Measurements from ENCODE around the gene RHBDD1. TPM values are rescaled to one million over a fixed set of nuclear protein-coding genes. Genes with fewer than 3 reads are reported as not detected.

Gene RHBDD1
- total RNA-seq, 2 experiments from 2014 or later, result 33.1 to 44.9 TPM

DNA sequence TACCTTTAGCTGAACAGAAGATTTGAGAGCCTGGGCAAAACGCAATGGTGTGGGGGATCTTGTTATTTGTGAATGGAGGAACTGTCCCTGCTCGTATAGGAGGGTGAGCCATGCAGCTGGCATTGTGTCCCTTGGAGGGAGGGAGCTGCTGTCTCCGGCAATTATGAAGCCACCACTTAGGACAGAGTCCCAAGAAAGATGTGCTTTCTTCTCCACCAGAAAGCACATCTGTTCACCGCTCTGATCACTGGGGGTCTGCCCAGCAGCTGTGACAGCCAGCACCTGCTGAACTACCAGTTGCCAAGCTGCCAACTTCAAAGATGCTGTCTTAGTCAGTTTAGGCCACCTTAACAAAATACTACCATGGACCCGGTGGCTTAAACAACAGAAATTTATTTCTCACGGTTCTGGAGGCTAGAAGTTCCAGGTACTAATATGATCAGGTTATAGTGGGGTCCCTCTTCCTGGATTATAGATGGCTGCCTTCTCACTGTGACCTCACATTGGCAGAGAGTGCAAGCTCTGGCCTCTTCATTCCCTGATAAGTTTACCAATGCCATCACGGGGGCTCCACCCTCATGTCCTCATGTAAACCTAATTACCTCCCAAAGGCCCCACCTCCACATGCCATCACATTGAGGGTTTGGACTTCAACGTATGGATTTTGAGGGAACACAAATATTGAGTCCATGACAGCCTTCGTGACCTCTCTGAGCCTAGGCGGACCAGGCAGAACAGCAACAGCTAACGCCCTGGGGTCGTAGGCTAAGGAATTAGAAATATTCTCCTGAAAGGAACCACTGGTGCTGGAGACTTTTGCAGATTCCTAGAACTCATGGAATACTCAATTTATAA lies 148.3 kb downstream of the RHBDD1 start:
- Mint-ChIP-seq H3K27me3 (no peaks in the 10 kb centered on the region), H3K4me1 (peaks cover 28% of the 10 kb centered on the region), H3K9me3 (no peaks in the 10 kb centered on the region), H3K36me3 (no peaks in the 10 kb centered on the region), H3K4me3 (no peak overlapping the region), H3K27ac (peak overlapping the region; percentile 82)
- ATAC-seq (ENCODE audit: low read depth) (peak; percentile 21), DNase-seq (no peak)
- POLR2A ChIA-PET, result interaction anchor here (1.0 to 3.2 kb wide), 3 partner anchors 145 to 184 kb away, joined by 3 to 15 read pairs (median 4); partner anchors contain the start of genes IRS1 and RHBDD1

DNA sequence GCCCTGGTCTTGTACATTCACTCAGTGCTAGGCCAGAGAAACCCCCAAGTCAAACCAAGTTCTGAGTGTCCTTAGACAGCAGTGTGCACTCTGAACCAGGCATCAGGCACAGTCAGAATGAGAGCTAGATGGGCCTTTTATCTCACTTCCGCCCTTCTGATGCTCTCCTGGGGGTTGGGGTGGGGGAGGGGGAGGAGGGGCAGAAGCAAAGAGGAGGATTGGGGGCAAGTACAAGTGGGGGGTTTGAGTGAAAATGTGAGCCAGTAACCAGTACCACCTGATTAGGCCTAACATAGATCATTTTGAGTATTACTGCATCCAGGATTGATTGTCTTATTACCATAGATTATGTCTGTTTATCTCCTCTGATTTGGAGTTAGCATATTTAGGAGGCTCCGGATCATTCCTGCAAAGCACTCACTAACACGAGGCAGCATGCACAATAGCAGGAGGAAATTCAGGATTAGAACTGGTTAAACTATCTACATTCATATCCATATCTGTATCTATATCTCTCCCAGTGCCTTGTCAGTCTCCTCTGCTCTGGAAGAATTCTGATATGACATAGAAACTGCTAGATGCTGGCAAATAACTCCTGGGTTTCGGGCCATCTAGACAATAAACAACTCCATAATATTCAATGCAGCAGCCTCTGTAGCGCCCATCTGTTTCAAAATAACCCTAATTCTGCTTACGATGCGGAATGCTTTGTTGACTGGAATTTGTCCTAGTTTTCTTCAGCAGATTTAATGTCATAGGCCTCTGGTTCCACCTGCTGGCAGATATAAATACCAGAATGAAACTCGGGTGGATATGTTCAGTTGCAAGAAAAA lies 149.1 kb downstream of the RHBDD1 start:
- Mint-ChIP-seq H3K36me3 (no peaks in the 10 kb centered on the region), H3K4me1 (peaks cover 28% of the 10 kb centered on the region), H3K27ac (peak overlapping the region; percentile 82), H3K4me3 (no peak overlapping the region), H3K27me3 (no peaks in the 10 kb centered on the region), H3K9me3 (no peaks in the 10 kb centered on the region)
- peak; percentile 96 for ATAC-seq (ENCODE audit: low read depth)
- POLR2A ChIA-PET, result interaction anchor here (1.0 to 3.2 kb wide), 4 partner anchors 146 to 186 kb away, joined by 3 to 15 read pairs (median 4); partner anchors contain the start of genes IRS1 and RHBDD1
- no peak for DNase-seq

DNA sequence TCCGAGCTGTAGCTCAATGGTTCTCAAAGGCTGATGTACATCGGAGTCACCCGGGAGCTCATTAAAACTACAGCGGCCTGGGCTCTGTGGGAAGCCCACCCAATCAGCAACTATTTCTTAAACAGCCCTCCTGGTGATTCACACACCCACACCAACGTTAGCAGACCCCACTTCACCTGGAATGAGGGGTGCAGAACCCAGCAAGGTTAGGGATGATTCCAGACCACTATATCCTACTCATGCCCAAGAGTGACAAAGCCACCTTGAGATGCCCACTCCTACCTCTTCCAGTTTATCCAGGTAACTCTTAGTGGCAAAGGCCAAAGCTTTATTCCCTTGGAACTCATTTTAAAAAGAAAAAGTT lies 149.7 kb downstream of the RHBDD1 start:
- no peaks in the 10 kb centered on the region for H3K27me3 Mint-ChIP-seq
- POLR2A ChIA-PET, result interaction anchor here (1.3 kb wide), 1 partner anchor 187 kb away, joined by 3 read pairs; no protein-coding TSS in a partner anchor
- H3K4me1 Mint-ChIP-seq, result peaks cover 28% of the 10 kb centered on the region
- H3K4me3 Mint-ChIP-seq, result no peak overlapping the region
- H3K36me3 Mint-ChIP-seq, result no peaks in the 10 kb centered on the region
- ATAC-seq (ENCODE audit: low read depth), result no peak
- H3K27ac Mint-ChIP-seq, result no peak overlapping the region
- no peak for DNase-seq
- no peaks in the 10 kb centered on the region for H3K9me3 Mint-ChIP-seq

DNA sequence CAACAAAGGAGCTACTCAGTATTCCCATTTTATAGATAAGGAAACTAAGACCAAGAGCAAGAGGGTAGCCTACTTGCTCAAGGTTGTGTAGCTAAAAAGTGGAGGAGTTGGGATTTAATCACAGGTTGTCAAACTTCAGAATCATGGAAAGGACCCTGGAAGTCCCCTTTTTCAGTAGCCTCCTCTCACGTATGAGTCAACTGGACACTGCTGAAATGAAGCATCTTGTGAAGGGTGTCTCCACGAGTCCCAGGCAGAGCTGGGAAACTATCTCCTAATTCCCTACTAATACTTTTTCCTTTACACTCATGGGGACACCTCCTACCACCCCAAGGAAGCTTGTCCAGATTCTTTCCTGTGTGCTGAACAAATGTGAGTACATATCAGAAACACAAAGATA lies 155.8 kb downstream of the RHBDD1 start:
- no peaks in the 10 kb centered on the region for H3K9me3 Mint-ChIP-seq
- DNase-seq (no peak), ATAC-seq (ENCODE audit: low read depth) (no peak)
- no peaks in the 10 kb centered on the region for H3K4me1 Mint-ChIP-seq
- H3K27ac Mint-ChIP-seq, result no peak overlapping the region
- no peak overlapping the region for H3K4me3 Mint-ChIP-seq
- POLR2A ChIA-PET, result no interaction called here
- peaks cover 12% of the 10 kb centered on the region for H3K36me3 Mint-ChIP-seq
- no peaks in the 10 kb centered on the region for H3K27me3 Mint-ChIP-seq

DNA sequence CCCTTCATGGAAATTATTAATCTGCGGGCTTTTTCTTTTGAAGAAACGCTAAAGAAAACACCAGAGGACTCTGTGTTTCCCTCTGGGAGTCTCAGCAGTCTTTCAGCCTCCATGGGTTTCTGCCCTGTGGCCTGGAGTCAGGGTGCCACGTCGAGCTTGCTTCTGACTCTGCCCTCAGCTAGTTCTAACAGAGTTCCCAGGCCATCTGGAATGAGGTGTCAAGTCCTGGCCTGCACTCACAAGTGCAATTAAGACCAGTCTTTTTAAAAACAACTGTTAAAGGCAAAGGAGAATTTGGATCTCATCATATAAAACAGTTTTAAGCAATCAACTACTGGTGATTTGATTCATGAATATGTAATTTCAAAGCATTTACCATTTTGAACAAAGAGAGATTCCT lies 157.3 kb downstream of the RHBDD1 start:
- ATAC-seq (ENCODE audit: low read depth), result no peak
- Mint-ChIP-seq H3K9me3 (no peaks in the 10 kb centered on the region), H3K36me3 (peaks cover 12% of the 10 kb centered on the region)

DNA sequence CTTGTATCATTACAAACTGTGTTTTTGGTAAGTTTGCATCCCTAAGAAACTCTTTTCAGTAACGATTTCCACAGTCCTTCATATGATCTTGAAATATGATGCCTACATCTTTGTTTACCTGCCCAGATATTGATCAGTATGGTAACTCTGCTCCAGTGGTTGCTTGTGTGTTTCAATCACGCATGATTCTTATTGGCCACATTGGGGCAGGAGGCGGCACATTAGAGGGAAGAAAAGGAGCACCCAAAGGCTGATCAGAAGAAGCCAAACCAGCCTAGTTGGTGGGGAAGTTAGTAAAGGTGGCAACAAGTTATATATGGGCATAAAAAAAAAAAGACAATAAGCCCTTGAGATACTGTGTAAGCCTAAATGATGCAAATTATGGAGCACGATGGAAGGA lies 158.9 kb downstream of the RHBDD1 start:
- peaks cover 17% of the 10 kb centered on the region for H3K36me3 Mint-ChIP-seq
- H3K27ac Mint-ChIP-seq, result no peak overlapping the region
- no peak overlapping the region for H3K4me3 Mint-ChIP-seq
- no peaks in the 10 kb centered on the region for H3K4me1 Mint-ChIP-seq
- POLR2A ChIA-PET, result no interaction called here
- H3K9me3 Mint-ChIP-seq, result no peaks in the 10 kb centered on the region
- no peaks in the 10 kb centered on the region for H3K27me3 Mint-ChIP-seq
- DNase-seq (no peak), ATAC-seq (ENCODE audit: low read depth) (no peak)

More for the DNA sequence above, 157.3 kb downstream of the RHBDD1 start:
- Mint-ChIP-seq H3K4me3 (no peak overlapping the region), H3K27me3 (no peaks in the 10 kb centered on the region), H3K27ac (no peak overlapping the region), H3K4me1 (no peaks in the 10 kb centered on the region)
- POLR2A ChIA-PET, result no interaction called here
- DNase-seq, result no peak

DNA sequence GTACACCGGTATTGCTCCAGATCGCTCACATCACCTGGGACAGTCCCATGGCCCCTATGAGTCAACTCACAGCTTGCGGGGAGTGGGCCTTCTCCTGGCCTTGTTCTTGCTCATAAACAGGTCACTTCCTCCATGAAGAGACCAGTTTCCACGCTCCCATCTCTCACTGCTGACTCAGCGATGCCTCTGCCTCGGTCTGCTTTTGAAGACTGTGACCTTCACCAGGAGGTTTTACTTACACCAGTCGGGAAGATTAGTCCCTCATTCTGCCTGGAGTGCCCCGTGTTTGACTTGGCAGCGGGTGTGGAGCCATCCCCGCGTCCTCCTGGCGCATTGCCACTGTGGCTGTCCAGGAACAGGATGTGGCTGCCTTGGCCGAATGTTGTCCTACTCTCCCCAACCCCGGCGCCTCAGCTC lies 159.8 kb downstream of the RHBDD1 start:
- no peak overlapping the region for H3K4me3 Mint-ChIP-seq
- H3K36me3 Mint-ChIP-seq, result peaks cover 25% of the 10 kb centered on the region
- H3K4me1 Mint-ChIP-seq, result no peaks in the 10 kb centered on the region
- no peak for DNase-seq
- H3K27ac Mint-ChIP-seq, result no peak overlapping the region
- no peak for ATAC-seq (ENCODE audit: low read depth)
- POLR2A ChIA-PET, result no interaction called here
- no peaks in the 10 kb centered on the region for H3K27me3 Mint-ChIP-seq
- peaks cover 1% of the 10 kb centered on the region for H3K9me3 Mint-ChIP-seq

DNA sequence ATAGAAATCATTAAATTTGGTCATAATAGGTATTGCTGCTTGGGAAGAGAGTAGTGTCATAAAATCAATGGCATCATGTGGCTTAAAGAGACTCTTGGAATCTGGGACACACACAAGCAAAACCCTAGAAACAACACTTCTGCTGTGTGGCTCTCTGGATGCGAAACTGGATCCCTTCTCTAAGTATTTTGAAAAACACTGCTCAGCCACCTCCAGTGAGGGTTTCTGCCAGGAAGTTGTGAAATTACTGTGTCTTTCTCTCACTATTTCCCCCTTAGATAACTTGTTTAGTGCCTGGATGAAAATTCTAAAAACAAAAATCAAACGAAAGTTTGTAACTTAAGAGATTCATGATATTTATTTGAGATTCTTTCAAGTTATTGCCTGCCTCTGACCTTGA lies 163.8 kb downstream of the RHBDD1 start:
- DNase-seq (no peak), ATAC-seq (ENCODE audit: low read depth) (no peak)
- Mint-ChIP-seq H3K9me3 (peaks cover 1% of the 10 kb centered on the region), H3K27me3 (no peaks in the 10 kb centered on the region), H3K36me3 (peaks cover 29% of the 10 kb centered on the region), H3K4me3 (no peak overlapping the region), H3K4me1 (no peaks in the 10 kb centered on the region), H3K27ac (no peak overlapping the region)
- POLR2A ChIA-PET, result no interaction called here

DNA sequence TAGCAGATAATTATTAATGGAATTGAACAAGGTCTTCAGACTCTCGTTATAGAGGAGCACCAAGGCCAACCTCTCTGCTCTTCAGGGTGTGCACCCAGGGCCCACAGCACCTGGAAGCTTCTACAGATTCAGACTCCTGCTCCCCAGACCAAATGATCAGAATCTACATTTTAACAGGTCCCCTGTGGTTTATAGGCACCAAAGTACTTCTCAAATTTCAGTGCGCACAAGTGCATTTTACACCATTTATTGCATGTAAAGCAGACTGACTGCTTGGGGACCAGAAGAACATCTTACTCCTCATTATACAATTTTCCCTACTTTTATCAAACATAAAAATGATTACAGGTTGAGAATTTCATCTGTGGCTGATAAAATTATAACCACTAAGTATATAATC lies 164.3 kb downstream of the RHBDD1 start:
- Mint-ChIP-seq H3K4me3 (no peak overlapping the region), H3K36me3 (peaks cover 27% of the 10 kb centered on the region), H3K27ac (no peak overlapping the region), H3K9me3 (peaks cover 1% of the 10 kb centered on the region), H3K4me1 (no peaks in the 10 kb centered on the region), H3K27me3 (no peaks in the 10 kb centered on the region)
- no peak for ATAC-seq (ENCODE audit: low read depth)
- POLR2A ChIA-PET, result no interaction called here
- DNase-seq, result no peak

DNA sequence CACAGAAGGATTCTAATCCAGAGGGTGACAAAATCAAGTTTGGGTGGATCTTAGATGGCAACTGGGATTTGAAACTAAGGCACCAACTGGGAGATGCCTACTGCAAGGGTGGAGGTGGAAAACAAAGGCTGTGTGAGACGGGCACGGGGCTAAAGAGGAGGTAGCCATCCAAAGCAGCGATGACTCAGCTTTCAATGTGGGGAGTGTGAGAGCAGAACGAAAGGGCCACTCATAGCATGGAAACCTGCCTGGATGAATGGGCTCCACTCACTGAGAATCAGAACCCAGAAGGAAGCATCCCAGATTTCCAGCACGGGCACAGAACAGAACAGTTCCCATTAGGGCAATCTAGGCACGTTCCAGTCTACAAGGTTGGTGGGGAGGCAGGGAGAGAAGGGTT lies 168.6 kb downstream of the RHBDD1 start:
- H3K4me3 Mint-ChIP-seq, result no peak overlapping the region
- DNase-seq, result no peak
- peaks cover 15% of the 10 kb centered on the region for H3K36me3 Mint-ChIP-seq
- no peaks in the 10 kb centered on the region for H3K27me3 Mint-ChIP-seq
- H3K27ac Mint-ChIP-seq, result no peak overlapping the region
- POLR2A ChIA-PET, result no interaction called here
- H3K4me1 Mint-ChIP-seq, result no peaks in the 10 kb centered on the region
- ATAC-seq (ENCODE audit: low read depth), result no peak
- H3K9me3 Mint-ChIP-seq, result peaks cover 1% of the 10 kb centered on the region

DNA sequence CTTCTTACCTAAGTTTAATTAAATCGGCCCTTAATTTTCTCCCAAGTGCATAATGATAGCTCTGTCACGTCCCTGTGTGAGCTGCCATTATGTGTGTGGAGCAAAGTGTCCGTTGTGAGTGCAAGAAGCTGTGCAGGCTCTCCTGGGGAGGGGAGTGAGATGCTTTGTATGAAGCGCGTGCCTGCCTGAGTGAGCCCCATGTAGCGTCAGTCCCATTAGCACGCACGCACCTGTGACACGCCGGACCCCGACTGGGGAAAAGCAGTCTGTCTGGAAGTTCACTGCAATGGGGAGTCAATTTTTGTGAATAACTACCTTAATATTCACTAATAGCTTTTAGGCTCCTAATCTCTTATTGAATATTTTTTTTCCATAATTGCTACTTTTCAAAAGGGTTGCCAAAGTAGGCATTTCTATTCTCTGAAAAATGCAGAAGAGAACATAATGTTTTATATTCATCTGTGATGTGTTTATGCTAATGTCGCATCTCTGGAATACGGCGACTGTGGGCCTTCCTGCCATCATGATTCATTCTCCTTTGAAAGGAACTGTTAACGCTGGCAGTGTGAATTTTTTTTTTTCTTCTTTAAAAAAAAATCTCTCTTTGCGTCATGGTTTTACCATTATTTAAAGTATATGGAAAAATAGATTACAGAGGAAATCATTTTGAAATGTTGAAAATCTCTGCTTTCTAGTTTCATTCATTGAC lies 170.5 kb downstream of the RHBDD1 start:
- Mint-ChIP-seq H3K27me3 (no peaks in the 10 kb centered on the region), H3K27ac (no peak overlapping the region), H3K4me3 (no peak overlapping the region), H3K36me3 (peaks cover 2% of the 10 kb centered on the region), H3K9me3 (no peaks in the 10 kb centered on the region), H3K4me1 (no peaks in the 10 kb centered on the region)
- ATAC-seq (ENCODE audit: low read depth) (no peak), DNase-seq (no peak)
- POLR2A ChIA-PET, result no interaction called here

DNA sequence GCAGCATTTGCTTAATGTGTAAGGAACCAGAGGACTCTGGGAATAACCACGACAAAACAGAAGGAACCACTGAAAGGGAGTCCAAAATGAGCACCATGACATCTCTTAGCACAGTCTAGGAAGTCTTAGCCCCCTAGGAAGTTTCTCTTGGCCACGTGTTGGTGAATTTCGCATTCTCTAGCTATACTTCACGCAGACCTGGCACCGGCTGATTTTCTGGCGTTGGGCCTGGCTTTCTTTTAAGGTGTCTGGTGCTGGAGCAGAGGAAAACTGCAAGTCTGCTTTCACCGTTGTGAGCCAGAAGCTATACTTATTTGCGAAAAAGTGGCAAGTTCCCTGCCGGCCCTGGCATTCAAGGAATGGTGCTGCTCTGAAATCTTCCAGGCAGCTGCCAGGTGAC lies 171.3 kb downstream of the RHBDD1 start:
- Mint-ChIP-seq H3K4me1 (no peaks in the 10 kb centered on the region), H3K27me3 (no peaks in the 10 kb centered on the region), H3K27ac (no peak overlapping the region), H3K36me3 (no peaks in the 10 kb centered on the region), H3K4me3 (no peak overlapping the region), H3K9me3 (no peaks in the 10 kb centered on the region)
- POLR2A ChIA-PET, result no interaction called here
- DNase-seq (no peak), ATAC-seq (ENCODE audit: low read depth) (no peak)

DNA sequence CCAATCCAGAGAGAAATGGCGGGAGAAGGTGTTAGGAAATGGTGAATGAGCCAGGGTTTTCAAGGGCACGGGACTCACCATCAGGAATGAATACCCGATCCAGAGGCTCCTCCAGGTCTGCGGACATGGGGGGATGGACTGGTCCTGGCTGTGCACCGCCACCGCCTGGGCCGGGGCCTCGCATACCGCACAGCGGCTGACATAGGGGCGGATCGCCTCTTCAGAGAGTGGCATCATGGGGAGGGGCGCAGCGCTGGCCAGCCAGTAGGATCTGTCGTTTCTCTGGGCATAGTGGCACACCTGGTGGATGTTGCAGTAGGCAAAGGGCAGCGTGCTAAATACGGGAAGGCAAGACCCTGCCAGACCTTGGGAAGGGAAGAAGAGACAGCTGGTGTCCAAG lies 172.1 kb downstream of the RHBDD1 start:
- Mint-ChIP-seq H3K27ac (no peak overlapping the region), H3K4me1 (no peaks in the 10 kb centered on the region), H3K27me3 (no peaks in the 10 kb centered on the region), H3K4me3 (no peak overlapping the region), H3K36me3 (no peaks in the 10 kb centered on the region), H3K9me3 (no peaks in the 10 kb centered on the region)
- POLR2A ChIA-PET, result no interaction called here
- no peak for ATAC-seq (ENCODE audit: low read depth)
- DNase-seq, result no peak
